ENCODE data around the gene SCN2B. TPM values are rescaled to one million over a fixed set of nuclear protein-coding genes. Genes with fewer than 3 reads are reported as not detected.
"Not testable (repeated sequence)": the region's sequence is repeated elsewhere in the genome, so short reads cannot be mapped to it uniquely, and the experiment has no call there.

Gene SCN2B
- total RNA-seq, 1 donor from 2014 or later = 0.40 TPM

DNA sequence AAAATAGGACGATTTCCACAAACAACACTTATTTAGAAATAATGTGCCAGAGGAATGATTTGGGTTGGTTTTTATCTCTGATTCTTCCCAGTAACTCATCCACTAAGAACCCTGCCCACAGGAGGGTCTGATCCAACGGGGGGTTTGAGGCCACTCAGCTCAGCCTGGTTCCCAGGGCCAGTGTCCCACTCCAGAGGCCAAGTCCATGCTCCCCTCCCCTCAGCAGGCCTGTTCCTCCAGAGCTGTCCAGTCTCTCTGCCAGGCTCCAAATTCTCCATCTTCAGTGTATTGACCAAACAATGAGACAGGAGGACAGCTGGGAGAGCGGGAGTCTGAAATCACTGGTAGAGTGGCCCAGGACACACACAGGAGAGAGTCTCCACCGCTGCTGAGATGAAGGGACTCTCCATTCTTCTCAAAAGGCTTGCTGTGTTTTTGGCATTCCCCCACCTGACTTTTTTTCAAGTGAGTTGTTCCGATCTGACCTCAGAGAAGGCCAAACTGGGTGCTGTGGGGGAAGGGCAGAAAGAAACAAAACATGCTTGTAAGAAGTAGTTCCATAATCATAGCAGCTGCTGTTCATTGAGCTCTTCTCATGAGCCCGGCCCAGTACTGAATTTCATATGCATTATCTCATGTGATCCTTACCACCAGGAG, 17.6 kb upstream of the SCN2B start:
- Mint-ChIP-seq H3K27me3 (ENCODE audit: low read depth) (peaks cover 22% of the 10 kb centered on the region), H3K27ac (ENCODE audit: unreplicated experiment) (no peak overlapping the region), H3K36me3 (ENCODE audit: low read depth) (no peaks in the 10 kb centered on the region), H3K9me3 (peaks cover 2% of the 10 kb centered on the region), H3K4me1 (peaks cover 9% of the 10 kb centered on the region), H3K4me3 (no peak overlapping the region)
- no peak for DNase-seq (ENCODE audit: low read depth, low spot score)
- no peak for TF ChIP-seq CTCF (conservative IDR thresholded peaks at IDR 0.05)

- H3K27ac Mint-ChIP-seq (ENCODE audit: unreplicated experiment); H3K9me3 Mint-ChIP-seq; H3K4me3 Mint-ChIP-seq; H3K36me3 Mint-ChIP-seq (ENCODE audit: low read depth); DNase-seq (ENCODE audit: low read depth, low spot score); H3K4me1 Mint-ChIP-seq: not testable (repeated sequence)
- H3K27me3 Mint-ChIP-seq (ENCODE audit: low read depth) = peaks cover 30% of the 10 kb centered on the region
These were observed 16.4 kb upstream of the SCN2B start for GRCh38 chr11:118192817-118193216.

GRCh38 chr11:118190942-118191506, 14.6 kb upstream of the SCN2B start:
- not testable (repeated sequence) for H3K36me3 Mint-ChIP-seq (ENCODE audit: low read depth); H3K27ac Mint-ChIP-seq (ENCODE audit: unreplicated experiment); H3K4me3 Mint-ChIP-seq; DNase-seq (ENCODE audit: low read depth, low spot score); H3K4me1 Mint-ChIP-seq; H3K9me3 Mint-ChIP-seq
- H3K27me3 Mint-ChIP-seq (ENCODE audit: low read depth) = peaks cover 40% of the 10 kb centered on the region

DNA sequence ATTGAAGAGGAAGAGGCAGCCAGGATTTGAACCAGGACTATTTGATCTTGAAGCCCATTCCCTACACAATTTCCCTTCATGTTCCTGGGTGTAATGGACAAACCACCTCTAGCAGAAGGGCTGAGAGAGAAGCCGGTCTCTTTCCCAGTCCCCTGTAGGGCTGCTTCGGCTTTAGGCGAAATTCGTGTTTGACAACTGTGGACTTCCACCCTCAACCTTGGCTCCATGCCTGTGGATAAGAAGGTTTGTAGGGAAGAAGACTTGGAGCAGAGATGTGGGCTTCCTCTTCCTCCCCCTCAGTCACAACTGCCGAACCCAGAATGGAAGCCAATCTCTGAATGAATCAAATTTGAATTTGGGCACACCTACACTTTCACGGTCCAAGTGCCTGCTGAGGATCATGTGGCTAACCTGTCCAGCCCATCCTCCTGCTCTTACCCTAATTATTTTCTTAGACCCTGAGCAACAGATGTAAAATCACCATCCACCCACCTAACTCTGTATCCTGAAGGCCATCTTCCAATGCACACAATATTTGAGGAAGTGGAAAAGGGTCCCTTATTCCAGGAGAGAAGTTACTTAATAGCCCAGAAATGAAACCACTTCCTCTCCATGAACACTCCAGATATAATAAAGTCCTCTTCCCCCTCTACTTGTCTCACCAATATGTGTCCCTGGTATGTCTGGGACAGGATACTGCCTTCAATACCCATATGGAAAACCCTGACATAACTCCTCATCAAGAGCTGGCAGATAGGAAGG, 10.1 kb upstream of the SCN2B start:
- H3K36me3 Mint-ChIP-seq (ENCODE audit: low read depth) = no peaks in the 10 kb centered on the region
- no peak for DNase-seq (ENCODE audit: low read depth, low spot score)
- no peak overlapping the region for H3K4me3 Mint-ChIP-seq
- no peaks in the 10 kb centered on the region for H3K9me3 Mint-ChIP-seq
- H3K27me3 Mint-ChIP-seq (ENCODE audit: low read depth) = peaks cover 52% of the 10 kb centered on the region
- TF ChIP-seq CTCF (conservative IDR thresholded peaks at IDR 0.05) = no peak
- no peak overlapping the region for H3K27ac Mint-ChIP-seq (ENCODE audit: unreplicated experiment)
- no peaks in the 10 kb centered on the region for H3K4me1 Mint-ChIP-seq

GRCh38 chr11:118184784-118185579, 8.5 kb upstream of the SCN2B start:
- DNase-seq (ENCODE audit: low read depth, low spot score) = no peak
- Mint-ChIP-seq H3K4me3 (no peak overlapping the region), H3K36me3 (ENCODE audit: low read depth) (no peaks in the 10 kb centered on the region), H3K27me3 (ENCODE audit: low read depth) (peaks cover 45% of the 10 kb centered on the region), H3K9me3 (no peaks in the 10 kb centered on the region), H3K4me1 (peaks cover 8% of the 10 kb centered on the region), H3K27ac (ENCODE audit: unreplicated experiment) (no peak overlapping the region)
- TF ChIP-seq CTCF (conservative IDR thresholded peaks at IDR 0.05) = no peak

- peaks cover 33% of the 10 kb centered on the region for H3K27me3 Mint-ChIP-seq (ENCODE audit: low read depth)
These were observed 7.3 kb upstream of the SCN2B start for GRCh38 chr11:118183691-118184090.

More at GRCh38 chr11:118183691-118184090, 7.3 kb upstream of the SCN2B start:
- not testable (repeated sequence) for DNase-seq (ENCODE audit: low read depth, low spot score); H3K27ac Mint-ChIP-seq (ENCODE audit: unreplicated experiment); H3K36me3 Mint-ChIP-seq (ENCODE audit: low read depth); H3K4me3 Mint-ChIP-seq; H3K9me3 Mint-ChIP-seq
- peaks cover 12% of the 10 kb centered on the region for H3K4me1 Mint-ChIP-seq
